IMR-90 (cell line): ENCODE measurements around the gene CIB1. TPM values are rescaled to one million over a fixed set of nuclear protein-coding genes. Genes with fewer than 3 reads are reported as not detected.

Experiments
- ATAC-seq: fragments of 200-7000 bp; cut with Tn5 transposase; 2 replicates; pipeline ENCODE4 v1.9.1; 2020; ENCODE audit warnings: low read depth, mild to moderate bottlenecking, moderate library complexity
- BruUV-seq: library from RNA; stranded (reverse); fragments of 400-500 nt; replicated peaks from 2 replicates; lab custom pipeline; 2021; lab: Mats Ljungman, UMichigan
- CTCF ChIA-PET: fragments of 300-600 bp; formaldehyde crosslinking; extraction: SDS; loops from one replicate; lab custom pipeline; 2021; ENCODE audit warnings: antibody characterized with exemption; lab: Yijun Ruan, JAX
- POLR2A ChIA-PET: fragments of 300-600 bp; sonication (Branson Sonifier 250); formaldehyde crosslinking; loops from one replicate; lab custom pipeline; 2022; ENCODE audit warnings: antibody characterized with exemption; ENCODE audit not compliant: unreplicated experiment; lab: Charles Lee
- DNase-seq: peaks from one replicate; pipeline ENCODE4 v3.0.0; 2013
- H2AFZ ChIP-seq: replicated peaks from 2 replicates; pipeline ENCODE3; 2013; ENCODE audit warnings: low read length, mild to moderate bottlenecking; ENCODE audit not compliant: poor library complexity
- H2AK5ac ChIP-seq: 2 replicates; pipeline ENCODE4 v1.6.1; 2013; ENCODE audit warnings: low read depth, low read length, inconsistent platforms
- H2AK9ac ChIP-seq: replicated peaks from 2 replicates; pipeline ENCODE3; 2013; ENCODE audit warnings: mild to moderate bottlenecking, low read depth, low read length, moderate library complexity; ENCODE audit not compliant: poor library complexity
- H2BK120ac ChIP-seq: 2 replicates; pipeline ENCODE4 v1.6.1; 2013; ENCODE audit warnings: low read depth, low read length, inconsistent platforms
- H2BK15ac ChIP-seq: 3 replicates; pipeline ENCODE4 v1.6.1; 2013; ENCODE audit warnings: low read depth, low read length, inconsistent platforms
- H2BK20ac ChIP-seq: 2 replicates; pipeline ENCODE4 v1.6.1; 2013; ENCODE audit warnings: low read depth, mild to moderate bottlenecking, inconsistent platforms, low read length, moderate library complexity
- H2BK5ac ChIP-seq: 2 replicates; pipeline ENCODE4 v1.6.1; 2013; ENCODE audit warnings: mild to moderate bottlenecking, low read depth, low read length, inconsistent platforms; ENCODE audit not compliant: poor library complexity, severe bottlenecking
- H3K14ac ChIP-seq: replicated peaks from 2 replicates; pipeline ENCODE4 v1.6.1; 2013; ENCODE audit warnings: low read depth, low read length, inconsistent platforms
- H3K18ac ChIP-seq: 2 replicates; pipeline ENCODE4 v1.6.1; 2013; ENCODE audit warnings: low read depth, low read length, control low read depth
- H3K23ac ChIP-seq: 2 replicates; pipeline ENCODE4 v1.6.1; 2013; ENCODE audit warnings: low read depth, low read length, inconsistent platforms
- H3K27ac ChIP-seq: 2 replicates; pipeline ENCODE4 v1.5.1; 2013; ENCODE audit warnings: mild to moderate bottlenecking, control low read depth, low read length; ENCODE audit not compliant: insufficient read depth
- H3K27me3 ChIP-seq: 2 replicates; pipeline ENCODE4 v1.6.1; 2013; ENCODE audit warnings: low read length; ENCODE audit not compliant: control insufficient read depth, insufficient read depth
- H3K36me3 ChIP-seq: 2 replicates; pipeline ENCODE4 v1.6.1; 2013; ENCODE audit warnings: low read length, mixed read lengths; ENCODE audit not compliant: control insufficient read depth, insufficient read depth
- H3K4ac ChIP-seq: 2 replicates; pipeline ENCODE4 v1.6.1; 2013; ENCODE audit warnings: low read depth, low read length, inconsistent platforms
- H3K4me1 ChIP-seq: 2 replicates; pipeline ENCODE4 v1.6.1; 2013; ENCODE audit warnings: low read length, mixed read lengths; ENCODE audit not compliant: control insufficient read depth, insufficient read depth
- H3K4me2 ChIP-seq: 2 replicates; pipeline ENCODE4 v1.6.1; 2013; ENCODE audit warnings: low read depth, mild to moderate bottlenecking, control low read depth, low read length, moderate library complexity
- H3K4me3 ChIP-seq: 2 replicates; pipeline ENCODE4 v1.5.1; 2013; ENCODE audit warnings: low read depth, mild to moderate bottlenecking, control low read depth, low read length, moderate library complexity; ENCODE audit not compliant: insufficient read depth
- H3K56ac ChIP-seq: 2 replicates; pipeline ENCODE4 v1.6.1; 2013; ENCODE audit warnings: low read length, inconsistent platforms; ENCODE audit not compliant: insufficient read depth; ENCODE audit errors: extremely low read depth
- H3K79me1 ChIP-seq, 2 experiments: 2 replicates each; pipeline ENCODE4 v1.6.1; 2013; ENCODE audit warnings: low read length in 2 of 2, inconsistent platforms in 1 of 2, low read depth in 1 of 2
- H3K9ac ChIP-seq: 2 replicates; pipeline ENCODE4 v1.6.1; 2013; ENCODE audit warnings: low read depth, low read length, control low read depth
- H3K9me1 ChIP-seq: 2 replicates; pipeline ENCODE4 v1.6.1; 2013; ENCODE audit warnings: low read length, inconsistent platforms; ENCODE audit not compliant: insufficient read depth
- H3K9me3 ChIP-seq: 2 replicates; pipeline ENCODE4 v1.6.1; 2013; ENCODE audit warnings: low read length; ENCODE audit not compliant: control insufficient read depth, insufficient read depth
- H4K20me1 ChIP-seq: 2 replicates; pipeline ENCODE4 v1.6.1; 2013; ENCODE audit warnings: low read length, inconsistent platforms; ENCODE audit not compliant: insufficient read depth
- H4K5ac ChIP-seq: 2 replicates; pipeline ENCODE4 v1.6.1; 2013; ENCODE audit warnings: mild to moderate bottlenecking, low read depth, low read length, control low read depth
- H4K8ac ChIP-seq, 2 experiments: 2 replicates each; pipeline ENCODE4 v1.6.1; 2013; ENCODE audit warnings: low read depth in 2 of 2, low read length in 2 of 2, control low read depth in 1 of 2, inconsistent platforms in 1 of 2
- H4K91ac ChIP-seq: 2 replicates; pipeline ENCODE4 v1.6.1; 2013; ENCODE audit warnings: low read depth, low read length, inconsistent platforms; ENCODE audit not compliant: insufficient read depth
- BHLHE40 ChIP-seq: fragments of 150-350 bp; IDR thresholded peaks from 2 replicates; pipeline ENCODE4 v1.6.1; 2016; ENCODE audit warnings: mild to moderate bottlenecking, low read depth, low read length
- CEBPB ChIP-seq: IDR thresholded peaks from 2 replicates; pipeline ENCODE4 v1.6.1; 2012; ENCODE audit warnings: low read depth, low read length, improper control_type of control experiment
- CHD1 ChIP-seq: IDR thresholded peaks from 2 replicates; pipeline ENCODE4 v1.6.1; 2012; ENCODE audit warnings: low read depth, low read length, improper control_type of control experiment
- ELK1 ChIP-seq: fragments of 150-350 bp; IDR thresholded peaks from 2 replicates; pipeline ENCODE4 v1.6.1; 2016; ENCODE audit warnings: low read depth, mild to moderate bottlenecking, low read length, moderate library complexity, borderline replicate concordance
- FOS ChIP-seq: fragments of 150-350 bp; IDR thresholded peaks from 2 replicates; pipeline ENCODE4 v1.6.1; 2016; ENCODE audit warnings: low read depth, low read length
- MAFK ChIP-seq: IDR thresholded peaks from 2 replicates; pipeline ENCODE4 v1.6.1; 2012; ENCODE audit warnings: low read depth, low read length, improper control_type of control experiment
- MAZ ChIP-seq: IDR thresholded peaks from 2 replicates; pipeline ENCODE4 v1.6.1; 2012; ENCODE audit warnings: low read depth, mild to moderate bottlenecking, low read length, improper control_type of control experiment, moderate library complexity, borderline replicate concordance
- MXI1 ChIP-seq: IDR thresholded peaks from 2 replicates; pipeline ENCODE4 v1.6.1; 2012; ENCODE audit warnings: low read depth, mild to moderate bottlenecking, low read length, moderate library complexity, borderline replicate concordance
- NFE2L2 ChIP-seq: fragments of 150-350 bp; IDR thresholded peaks from 2 replicates; pipeline ENCODE4 v1.6.1; 2016; ENCODE audit warnings: low read depth, mild to moderate bottlenecking, low read length
- POLR2A ChIP-seq: IDR thresholded peaks from 2 replicates; pipeline ENCODE4 v1.6.1; 2012; ENCODE audit warnings: mild to moderate bottlenecking, low read depth, low read length
- RAD21 ChIP-seq: IDR thresholded peaks from 2 replicates; pipeline ENCODE4 v1.6.1; 2012; ENCODE audit warnings: low read length, improper control_type of control experiment
- RCOR1 ChIP-seq: IDR thresholded peaks from 2 replicates; pipeline ENCODE4 v1.6.1; 2012; ENCODE audit warnings: mild to moderate bottlenecking, low read length, improper control_type of control experiment; ENCODE audit not compliant: insufficient replicate concordance
- RFX5 ChIP-seq: IDR thresholded peaks from 2 replicates; pipeline ENCODE4 v1.8.0; 2012; ENCODE audit warnings: low read depth, mild to moderate bottlenecking, low read length, moderate library complexity
- SMC3 ChIP-seq: fragments of 150-350 bp; IDR thresholded peaks from 2 replicates; pipeline ENCODE4 v1.6.1; 2016; ENCODE audit warnings: low read depth, mild to moderate bottlenecking, antibody characterized with exemption, low read length, moderate library complexity
- WGBS, 2 experiments: methylation state at CpG; one replicate each; pipeline versions ENCODE4 v1.1.5 to v1.1.7; 2013; ENCODE audit warnings: missing lambda C conversion rate in 2 of 2; ENCODE audit not compliant: insufficient read length in 1 of 2; ENCODE audit errors: extremely low coverage in 2 of 2; 5-methylcytosine and 5-hydroxymethylcytosine counted together
- dilution Hi-C: fragments of 300-500 bp; cut with HindIII; formaldehyde crosslinking; loops from one replicate; pipeline ENCODE4 v1.14.3; 2018; ENCODE audit warnings: low sequenced_read_pairs; ENCODE audit not compliant: unreplicated experiment
- in situ Hi-C: fragments of 300-500 bp; cut with MboI; formaldehyde crosslinking; loops from 3 replicates; pipeline ENCODE4 v1.14.3; 2019; ENCODE audit warnings: low sequenced_read_pairs, inconsistent platforms, mixed read lengths
- intact Hi-C: fragments of 100-400 bp; cut with micrococcal nuclease; formaldehyde crosslinking; loops from 2 replicates; pipeline ENCODE4 v1.10.0; 2022
- polyA plus RNA-seq, 3 experiments: library from polyadenylated mRNA; depleted of rRNA; stranded (reverse); fragments of >200 nt; gene quantifications; 2 replicates each; pipeline ENCODE4 v1.2.3, GENCODE V29; 2012; ENCODE audit warnings: low replicate concordance in 1 of 3
- total RNA-seq: library from RNA; depleted of rRNA; stranded (reverse); fragments of >200 nt; gene quantifications from 2 replicates; pipeline ENCODE4 v1.2.3, GENCODE V29; 2012
- TF ChIP-seq, protein P1 (sequence below): fragments of 150-350 bp; IDR thresholded peaks from 2 replicates; pipeline ENCODE4 v1.6.1; 2017; ENCODE audit warnings: mild to moderate bottlenecking, antibody characterized with exemption, low read length, low read depth
- TF ChIP-seq, protein P2 (sequence below): conservative IDR thresholded peaks from 2 replicates; pipeline ENCODE4 v1.5.1; 2012; ENCODE audit warnings: mild to moderate bottlenecking, low read depth, low read length, improper control_type of control experiment

The CIB1 gene
- total and polyA plus RNA-seq, 2 of the 4 experiments (the other 2 are of a cell fraction), result 31.5 to 94.1 TPM

DNA sequence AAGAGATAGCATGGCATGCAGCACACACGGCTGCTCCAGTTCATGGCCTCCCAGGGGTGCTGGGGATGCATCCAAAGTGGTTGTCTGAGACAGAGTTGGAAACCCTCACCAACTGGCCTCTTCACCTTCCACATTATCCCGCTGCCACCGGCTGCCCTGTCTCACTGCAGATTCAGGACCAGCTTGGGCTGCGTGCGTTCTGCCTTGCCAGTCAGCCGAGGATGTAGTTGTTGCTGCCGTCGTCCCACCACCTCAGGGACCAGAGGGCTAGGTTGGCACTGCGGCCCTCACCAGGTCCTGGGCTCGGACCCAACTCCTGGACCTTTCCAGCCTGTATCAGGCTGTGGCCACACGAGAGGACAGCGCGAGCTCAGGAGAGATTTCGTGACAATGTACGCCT is 4.8 kb downstream of the CIB1 start:
- WGBS, 2 experiments, result 97% methylated on average over 14 of the region's 15 CpGs; no CpG with 5 or more reads in 1 of the 2 experiments
- Histone ChIP-seq H3K18ac (no peak overlapping the region), H3K27ac (no peak overlapping the region), H4K20me1 (0 out of 2 replicates have a peak, but pooled peaks cover 7% of the 10 kb centered on the region), H3K9me1 (peaks cover 12% of the 10 kb centered on the region), H2BK120ac (no peak overlapping the region), H3K27me3 (no peaks in the 10 kb centered on the region), H3K56ac (no peak overlapping the region), H4K8ac (no peak overlapping the region), H3K4me2 (no peak overlapping the region), H2BK20ac (no peak overlapping the region), H4K91ac (no peak overlapping the region), H2AK9ac (no peak overlapping the region), H3K23ac (no peak overlapping the region), H3K4me1 (peaks cover 4% of the 10 kb centered on the region), H2AK5ac (no peak overlapping the region), H3K79me1 (peaks cover 9 to 36% of the 10 kb centered on the region in 2 experiments; a peak in 3 of 4 replicates), H2AFZ (no peak overlapping the region), H3K4ac (no peak overlapping the region), H2BK5ac (no peak overlapping the region), H4K5ac (no peak overlapping the region), H3K36me3 (peaks cover 59% of the 10 kb centered on the region), H3K4me3 (no peak overlapping the region), H3K9ac (no peak overlapping the region), H3K14ac (no peak overlapping the region), H2BK15ac (no peak overlapping the region), H3K9me3 (no peaks in the 10 kb centered on the region)
- dilution Hi-C loops (no loop called here), in situ Hi-C loops (loop anchor here (10.0 kb wide), 1 partner anchor 334 kb away; the partner anchor contains the start of gene AP3S2), intact Hi-C loops (loop anchor here (10.0 kb wide), 1 partner anchor 144 kb away; no protein-coding TSS in a partner anchor)
- DNase-seq (no peak), ATAC-seq (no peak)
- POLR2A ChIA-PET, result no interaction called here
- BruUV-seq, result no TSS peak
- no peak for TF ChIP-seq CHD1
- TF ChIP-seq, protein P1, sequence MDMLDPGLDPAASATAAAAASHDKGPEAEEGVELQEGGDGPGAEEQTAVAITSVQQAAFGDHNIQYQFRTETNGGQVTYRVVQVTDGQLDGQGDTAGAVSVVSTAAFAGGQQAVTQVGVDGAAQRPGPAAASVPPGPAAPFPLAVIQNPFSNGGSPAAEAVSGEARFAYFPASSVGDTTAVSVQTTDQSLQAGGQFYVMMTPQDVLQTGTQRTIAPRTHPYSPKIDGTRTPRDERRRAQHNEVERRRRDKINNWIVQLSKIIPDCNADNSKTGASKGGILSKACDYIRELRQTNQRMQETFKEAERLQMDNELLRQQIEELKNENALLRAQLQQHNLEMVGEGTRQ, result no peak
- no peak for TF ChIP-seq RFX5
- no peak for TF ChIP-seq POLR2A
- no peak for TF ChIP-seq RCOR1
- TF ChIP-seq, protein P2, sequence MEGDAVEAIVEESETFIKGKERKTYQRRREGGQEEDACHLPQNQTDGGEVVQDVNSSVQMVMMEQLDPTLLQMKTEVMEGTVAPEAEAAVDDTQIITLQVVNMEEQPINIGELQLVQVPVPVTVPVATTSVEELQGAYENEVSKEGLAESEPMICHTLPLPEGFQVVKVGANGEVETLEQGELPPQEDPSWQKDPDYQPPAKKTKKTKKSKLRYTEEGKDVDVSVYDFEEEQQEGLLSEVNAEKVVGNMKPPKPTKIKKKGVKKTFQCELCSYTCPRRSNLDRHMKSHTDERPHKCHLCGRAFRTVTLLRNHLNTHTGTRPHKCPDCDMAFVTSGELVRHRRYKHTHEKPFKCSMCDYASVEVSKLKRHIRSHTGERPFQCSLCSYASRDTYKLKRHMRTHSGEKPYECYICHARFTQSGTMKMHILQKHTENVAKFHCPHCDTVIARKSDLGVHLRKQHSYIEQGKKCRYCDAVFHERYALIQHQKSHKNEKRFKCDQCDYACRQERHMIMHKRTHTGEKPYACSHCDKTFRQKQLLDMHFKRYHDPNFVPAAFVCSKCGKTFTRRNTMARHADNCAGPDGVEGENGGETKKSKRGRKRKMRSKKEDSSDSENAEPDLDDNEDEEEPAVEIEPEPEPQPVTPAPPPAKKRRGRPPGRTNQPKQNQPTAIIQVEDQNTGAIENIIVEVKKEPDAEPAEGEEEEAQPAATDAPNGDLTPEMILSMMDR, result no peak
- no peak for TF ChIP-seq NFE2L2
- no peak for TF ChIP-seq CEBPB
- TF ChIP-seq MAZ, result no peak
- TF ChIP-seq MAFK, result no peak
- TF ChIP-seq ELK1, result no peak
- TF ChIP-seq RAD21, result no peak
- no peak for TF ChIP-seq BHLHE40
- TF ChIP-seq FOS, result no peak
- TF ChIP-seq MXI1, result no peak
- no peak for TF ChIP-seq SMC3
- CTCF ChIA-PET, result no interaction called here
